HL-60 (cell line): ENCODE data around the gene PHLPP1.

ENCODE experiments used
- DNase-seq, 2 experiments: peaks; one replicate each; pipeline ENCODE4 v3.0.0-alpha.2; 2010 to 2020; ENCODE audit warnings: low read depth in 1 of 2, low spot score in 1 of 2
- H3K27ac ChIP-seq: fragments of 250-450 bp; sonication (Bioruptor Pico); replicated peaks from 2 replicates; pipeline ENCODE4 v1.5.1; 2020; ENCODE audit warnings: mild to moderate bottlenecking, moderate library complexity
- H3K27me3 ChIP-seq: fragments of 250-450 bp; sonication (Bioruptor Pico); 2 replicates; pipeline ENCODE4 v1.5.1; 2021; ENCODE audit warnings: mild to moderate bottlenecking, moderate library complexity; ENCODE audit not compliant: insufficient read depth, poor library complexity, severe bottlenecking
- H3K4me3 ChIP-seq: replicated peaks from 2 replicates; pipeline ENCODE4 v1.5.1; 2011; ENCODE audit warnings: mild to moderate bottlenecking, control low read depth, low read length; ENCODE audit not compliant: insufficient read depth
- CTCF ChIP-seq: IDR thresholded peaks from one replicate; pipeline ENCODE4 v1.5.1; 2011; ENCODE audit warnings: low read length, control low read depth, inconsistent platforms; ENCODE audit not compliant: insufficient read depth
- GABPA ChIP-seq: IDR thresholded peaks from 2 replicates; pipeline ENCODE4 v1.6.1; 2012; ENCODE audit warnings: low read depth
- POLR2AphosphoS5 ChIP-seq: IDR thresholded peaks from 2 replicates; pipeline ENCODE4 v1.6.1; 2012; ENCODE audit warnings: low read depth
- SPI1 ChIP-seq: IDR thresholded peaks from 2 replicates; pipeline ENCODE4 v1.6.1; 2012; ENCODE audit warnings: low read depth, mild to moderate bottlenecking, borderline replicate concordance
- TF ChIP-seq, protein P1 (sequence below): IDR thresholded peaks from 2 replicates; pipeline ENCODE4 v1.6.1; 2012; ENCODE audit warnings: low read depth; ENCODE audit not compliant: insufficient replicate concordance

The PHLPP1 gene

GRCh38 chr18:62863579-62864001, 148.2 kb downstream of the PHLPP1 start:
- H3K27ac ChIP-seq = no peak overlapping the region
- H3K4me3 ChIP-seq = no peak overlapping the region
- no peaks in the 10 kb centered on the region for H3K27me3 ChIP-seq
- DNase-seq = no peak
- TF ChIP-seq POLR2AphosphoS5 = no peak
- TF ChIP-seq SPI1 = no peak
- TF ChIP-seq, protein P1, sequence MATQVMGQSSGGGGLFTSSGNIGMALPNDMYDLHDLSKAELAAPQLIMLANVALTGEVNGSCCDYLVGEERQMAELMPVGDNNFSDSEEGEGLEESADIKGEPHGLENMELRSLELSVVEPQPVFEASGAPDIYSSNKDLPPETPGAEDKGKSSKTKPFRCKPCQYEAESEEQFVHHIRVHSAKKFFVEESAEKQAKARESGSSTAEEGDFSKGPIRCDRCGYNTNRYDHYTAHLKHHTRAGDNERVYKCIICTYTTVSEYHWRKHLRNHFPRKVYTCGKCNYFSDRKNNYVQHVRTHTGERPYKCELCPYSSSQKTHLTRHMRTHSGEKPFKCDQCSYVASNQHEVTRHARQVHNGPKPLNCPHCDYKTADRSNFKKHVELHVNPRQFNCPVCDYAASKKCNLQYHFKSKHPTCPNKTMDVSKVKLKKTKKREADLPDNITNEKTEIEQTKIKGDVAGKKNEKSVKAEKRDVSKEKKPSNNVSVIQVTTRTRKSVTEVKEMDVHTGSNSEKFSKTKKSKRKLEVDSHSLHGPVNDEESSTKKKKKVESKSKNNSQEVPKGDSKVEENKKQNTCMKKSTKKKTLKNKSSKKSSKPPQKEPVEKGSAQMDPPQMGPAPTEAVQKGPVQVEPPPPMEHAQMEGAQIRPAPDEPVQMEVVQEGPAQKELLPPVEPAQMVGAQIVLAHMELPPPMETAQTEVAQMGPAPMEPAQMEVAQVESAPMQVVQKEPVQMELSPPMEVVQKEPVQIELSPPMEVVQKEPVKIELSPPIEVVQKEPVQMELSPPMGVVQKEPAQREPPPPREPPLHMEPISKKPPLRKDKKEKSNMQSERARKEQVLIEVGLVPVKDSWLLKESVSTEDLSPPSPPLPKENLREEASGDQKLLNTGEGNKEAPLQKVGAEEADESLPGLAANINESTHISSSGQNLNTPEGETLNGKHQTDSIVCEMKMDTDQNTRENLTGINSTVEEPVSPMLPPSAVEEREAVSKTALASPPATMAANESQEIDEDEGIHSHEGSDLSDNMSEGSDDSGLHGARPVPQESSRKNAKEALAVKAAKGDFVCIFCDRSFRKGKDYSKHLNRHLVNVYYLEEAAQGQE = no peak

- no peak overlapping the region for H3K27ac ChIP-seq
- no peak overlapping the region for H3K4me3 ChIP-seq
- TF ChIP-seq GABPA (no peak), CTCF (no peak), POLR2AphosphoS5 (no peak), SPI1 (no peak)
- TF ChIP-seq, protein P1 = no peak
- H3K27me3 ChIP-seq = no peaks in the 10 kb centered on the region
- no peak for DNase-seq
Observed at GRCh38 chr18:62865498-62865897, 150.2 kb downstream of the PHLPP1 start.

DNA sequence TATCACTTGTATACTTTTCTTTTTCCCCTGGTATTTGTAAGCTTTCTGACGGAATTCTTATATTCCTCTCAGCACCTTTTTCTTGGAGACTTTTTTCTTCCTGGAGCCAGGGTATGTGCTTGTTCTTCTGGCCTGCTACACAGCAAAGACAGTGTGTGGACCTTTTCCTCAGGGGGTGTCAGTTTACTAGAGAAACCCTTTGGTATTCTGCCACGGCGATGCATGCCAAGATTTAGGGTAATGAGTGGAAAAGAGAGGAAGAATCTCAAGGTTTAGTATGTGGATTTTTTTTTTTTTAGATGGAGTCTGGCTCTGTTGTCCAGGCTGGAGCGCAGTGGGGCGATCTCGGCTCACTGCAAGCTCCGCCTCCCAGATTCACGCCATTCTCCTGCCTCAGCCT, 152.2 kb downstream of the PHLPP1 start:
- DNase-seq = no peak
- Histone ChIP-seq H3K27me3 (no peaks in the 10 kb centered on the region), H3K27ac (no peak overlapping the region), H3K4me3 (no peak overlapping the region)
- TF ChIP-seq GABPA (no peak), SPI1 (no peak), POLR2AphosphoS5 (no peak), CTCF (no peak)
- TF ChIP-seq, protein P1 = no peak

DNA sequence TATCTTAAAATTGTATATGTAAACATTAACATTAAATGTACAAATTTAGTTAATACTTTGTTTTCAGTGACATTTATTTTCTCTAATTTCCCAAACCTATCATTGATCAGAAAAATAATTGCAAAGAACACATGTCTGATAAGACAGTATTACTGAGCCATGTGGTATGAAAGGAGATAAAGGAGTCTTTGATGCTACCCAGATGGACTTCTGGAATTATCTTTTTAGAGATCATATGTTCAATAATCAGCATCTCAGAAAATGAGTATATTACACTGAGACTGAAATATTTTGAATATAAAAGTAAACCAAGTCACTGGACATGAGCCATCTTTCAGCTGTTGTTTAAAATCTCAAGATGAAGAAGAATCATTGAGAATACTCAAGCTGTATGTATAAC, 153.3 kb downstream of the PHLPP1 start:
- H3K27ac ChIP-seq = no peak overlapping the region
- H3K4me3 ChIP-seq = no peak overlapping the region
- H3K27me3 ChIP-seq = no peaks in the 10 kb centered on the region
- no peak for DNase-seq
- TF ChIP-seq SPI1 = no peak
- no peak for TF ChIP-seq GABPA
- TF ChIP-seq CTCF = no peak
- TF ChIP-seq, protein P1 = no peak
